GM23338 (cell line): ENCODE measurements around the gene TENT4B. TPM values are rescaled to one million over a fixed set of nuclear protein-coding genes. Genes with fewer than 3 reads are reported as not detected.

Source experiments
- ATAC-seq: fragments of 200-7000 bp; cut with Tn5 transposase; 3 replicates; pipeline ENCODE4 v1.9.1; 2020
- DNase-seq: peaks from one replicate; pipeline ENCODE4 v3.0.0-alpha.2; 2015; ENCODE audit warnings: low spot score
- H2AFZ ChIP-seq: fragments of 200-600 bp; sonication (generic); 2 replicates; pipeline ENCODE4 v1.8.0; 2016; ENCODE audit warnings: antibody characterized with exemption, mild to moderate bottlenecking, moderate library complexity
- H3F3A ChIP-seq: fragments of 200-600 bp; sonication (generic); replicated peaks from 2 replicates; pipeline ENCODE4 v1.8.0; 2017; ENCODE audit warnings: antibody characterized with exemption, mixed run types, low read depth
- H3K27ac ChIP-seq: fragments of 200-600 bp; sonication (generic); 2 replicates; pipeline ENCODE4 v1.6.1; 2016; ENCODE audit warnings: low read depth
- H3K27me3 ChIP-seq: fragments of 200-600 bp; sonication (generic); 2 replicates; pipeline ENCODE4 v1.8.0; 2016; ENCODE audit warnings: mild to moderate bottlenecking, mixed run types, moderate library complexity; ENCODE audit not compliant: insufficient read depth
- H3K36me3 ChIP-seq: fragments of 200-600 bp; sonication (generic); 2 replicates; pipeline ENCODE4 v1.8.0; 2016; ENCODE audit warnings: mild to moderate bottlenecking; ENCODE audit not compliant: insufficient read depth
- H3K4me1 ChIP-seq: fragments of 200-600 bp; sonication (generic); 2 replicates; pipeline ENCODE4 v1.8.0; 2016; ENCODE audit warnings: mild to moderate bottlenecking, moderate library complexity; ENCODE audit not compliant: insufficient read depth
- H3K4me2 ChIP-seq: fragments of 200-600 bp; sonication (generic); 2 replicates; pipeline ENCODE4 v1.7.1; 2017; ENCODE audit warnings: mixed run types
- H3K4me3 ChIP-seq: fragments of 200-600 bp; sonication (generic); 2 replicates; pipeline ENCODE4 v1.6.1; 2016; ENCODE audit warnings: mixed run types
- H3K79me2 ChIP-seq: fragments of 200-600 bp; sonication (generic); replicated peaks from 2 replicates; pipeline ENCODE4 v1.8.0; 2017; ENCODE audit warnings: mild to moderate bottlenecking; ENCODE audit not compliant: insufficient read depth
- H3K9me2 ChIP-seq: fragments of 200-600 bp; sonication (generic); 2 replicates; pipeline ENCODE4 v1.8.0; 2017; ENCODE audit not compliant: insufficient read depth
- H4K20me1 ChIP-seq: fragments of 200-600 bp; sonication (generic); replicated peaks from 2 replicates; pipeline ENCODE4 v1.8.0; 2017; ENCODE audit warnings: mild to moderate bottlenecking; ENCODE audit not compliant: insufficient read depth
- H3K27ac Mint-ChIP-seq: 2 replicates; pipeline ENCODE4 v1.8.0; 2020; ENCODE audit warnings: inconsistent platforms, mild to moderate bottlenecking, moderate library complexity, mixed read lengths
- H3K27me3 Mint-ChIP-seq: 3 replicates; pipeline ENCODE4 v1.8.0; 2022; ENCODE audit warnings: low read depth, mild to moderate bottlenecking, moderate library complexity, mixed read lengths, inconsistent platforms; ENCODE audit not compliant: insufficient read depth, poor library complexity
- H3K36me3 Mint-ChIP-seq: 3 replicates; pipeline ENCODE4 v1.8.0; 2021; ENCODE audit warnings: low read depth, mild to moderate bottlenecking, inconsistent platforms, moderate library complexity, mixed read lengths
- H3K4me1 Mint-ChIP-seq: 3 replicates; pipeline ENCODE4 v1.8.0; 2020; ENCODE audit warnings: mild to moderate bottlenecking, inconsistent platforms, mixed read lengths
- H3K4me3 Mint-ChIP-seq: 3 replicates; pipeline ENCODE4 v1.8.0; 2021; ENCODE audit warnings: moderate library complexity, mild to moderate bottlenecking, inconsistent platforms, mixed read lengths
- H3K9me3 Mint-ChIP-seq: 3 replicates; pipeline ENCODE4 v1.8.0; 2020; ENCODE audit warnings: moderate library complexity, mild to moderate bottlenecking, inconsistent platforms, mixed read lengths
- CTCF ChIP-seq, 2 experiments: fragments of 200-600 bp in 1 of 2; sonication (generic) in 1 of 2; conservative IDR thresholded peaks; 2 replicates each; pipeline versions ENCODE4 v1.5.1 to v1.6.1; 2016 to 2017; ENCODE audit warnings: antibody characterized with exemption in 2 of 2, low read depth in 2 of 2, mild to moderate bottlenecking in 2 of 2, moderate library complexity in 1 of 2
- ETS1 ChIP-seq: IDR thresholded peaks from 2 replicates; pipeline ENCODE4 v1.6.1; 2016; ENCODE audit warnings: antibody characterized with exemption
- EZH2 ChIP-seq: fragments of 200-600 bp; sonication (generic); IDR thresholded peaks from one replicate; pipeline ENCODE4 v1.8.0; 2017; ENCODE audit warnings: antibody characterized with exemption, mild to moderate bottlenecking, low read depth; ENCODE audit not compliant: unreplicated experiment
- EZH2phosphoT487 ChIP-seq: fragments of 200-600 bp; sonication (generic); IDR thresholded peaks from one replicate; pipeline ENCODE4 v1.8.1; 2018; ENCODE audit warnings: antibody characterized with exemption; ENCODE audit not compliant: unreplicated experiment
- JUNB ChIP-seq: IDR thresholded peaks from one replicate; pipeline ENCODE4 v1.6.1; 2016; ENCODE audit warnings: antibody characterized with exemption; ENCODE audit not compliant: unreplicated experiment
- STAT1 ChIP-seq: IDR thresholded peaks from one replicate; pipeline ENCODE4 v1.6.1; 2016; ENCODE audit warnings: antibody characterized with exemption; ENCODE audit not compliant: unreplicated experiment
- polyA plus RNA-seq: library from polyadenylated mRNA; unstranded; fragments of >200 nt; fragmentation: Nextera tagmentation; extraction: Ambion mirVana; gene quantifications from 2 replicates; pipeline ENCODE4 v1.2.1, GENCODE V29; 2016
- total RNA-seq: library from RNA; depleted of rRNA; stranded (reverse); fragments of >200 nt; shearing (Covaris generic); gene quantifications from 2 replicates; pipeline ENCODE4 v1.2.3, GENCODE V29; 2014

The TENT4B gene
- total and polyA plus RNA-seq, 2 experiments from 2014 or later = 17.6 to 21.3 TPM

- Mint-ChIP-seq H3K4me3 (peak overlapping the region; percentile 67), H3K27ac (no peak overlapping the region), H3K36me3 (no peaks in the 10 kb centered on the region; the same call in 2 of the 3 replicates), H3K9me3 (no peaks in the 10 kb centered on the region), H3K4me1 (peaks cover 26% of the 10 kb centered on the region), H3K27me3 (peaks cover 22% of the 10 kb centered on the region)
- Histone ChIP-seq H2AFZ (peak overlapping the region; percentile 96), H3K9me2 (no peaks in the 10 kb centered on the region), H3K4me3 (peak overlapping the region; percentile 80), H3K27ac (no peak overlapping the region), H3K79me2 (no peaks in the 10 kb centered on the region), H3K4me2 (peak overlapping the region; percentile 89), H3K36me3 (no peaks in the 10 kb centered on the region), H3K4me1 (peaks cover 24% of the 10 kb centered on the region), H4K20me1 (no peaks in the 10 kb centered on the region), H3K27me3 (peaks cover 18% of the 10 kb centered on the region), H3F3A (0 out of 2 replicates have a peak, but pooled peaks cover 11% of the 10 kb centered on the region)
- TF ChIP-seq CTCF (conservative IDR thresholded peaks at IDR 0.05; ENCODE audit: low read depth in 2 of 2) = peak in 1 of 2 experiments; percentile 29; a peak in 1 of 4 replicates
- no peak for TF ChIP-seq JUNB
- ATAC-seq (peak; percentile 17), DNase-seq (peak; percentile 48)
Observed at GRCh38 chr16:50245417-50246298, 92.6 kb downstream of the TENT4B start.

- Mint-ChIP-seq H3K4me3 (peak overlapping the region; percentile 69), H3K27ac (no peak overlapping the region), H3K36me3 (no peaks in the 10 kb centered on the region; the same call in 2 of the 3 replicates), H3K4me1 (peaks cover 26% of the 10 kb centered on the region), H3K27me3 (peaks cover 22% of the 10 kb centered on the region), H3K9me3 (no peaks in the 10 kb centered on the region)
- peaks cover 18% of the 10 kb centered on the region for H3K27me3 ChIP-seq
- H3K4me1 ChIP-seq = peaks cover 24% of the 10 kb centered on the region
- no peak overlapping the region for H3K27ac ChIP-seq
- H3K36me3 ChIP-seq = no peaks in the 10 kb centered on the region
- H3F3A ChIP-seq = 0 out of 2 replicates have a peak, but pooled peaks cover 11% of the 10 kb centered on the region
- H2AFZ ChIP-seq = peak overlapping the region; percentile 96
- H3K4me2 ChIP-seq = peak overlapping the region; percentile 89
- ATAC-seq (peak; percentile 33), DNase-seq (peak; percentile 66)
- no peaks in the 10 kb centered on the region for H3K79me2 ChIP-seq
- no peaks in the 10 kb centered on the region for H4K20me1 ChIP-seq
- H3K9me2 ChIP-seq = no peaks in the 10 kb centered on the region
- peak overlapping the region; percentile 80 for H3K4me3 ChIP-seq
- TF ChIP-seq ETS1 (no peak), EZH2phosphoT487 (no peak), EZH2 (no peak), JUNB (no peak), CTCF (conservative IDR thresholded peaks at IDR 0.05; ENCODE audit: low read depth in 2 of 2) (no peak), STAT1 (no peak)
Observed at GRCh38 chr16:50246299-50247122, 93.4 kb downstream of the TENT4B start.
